Measurements from ENCODE around the gene CHRM1.

Gene CHRM1

DNA sequence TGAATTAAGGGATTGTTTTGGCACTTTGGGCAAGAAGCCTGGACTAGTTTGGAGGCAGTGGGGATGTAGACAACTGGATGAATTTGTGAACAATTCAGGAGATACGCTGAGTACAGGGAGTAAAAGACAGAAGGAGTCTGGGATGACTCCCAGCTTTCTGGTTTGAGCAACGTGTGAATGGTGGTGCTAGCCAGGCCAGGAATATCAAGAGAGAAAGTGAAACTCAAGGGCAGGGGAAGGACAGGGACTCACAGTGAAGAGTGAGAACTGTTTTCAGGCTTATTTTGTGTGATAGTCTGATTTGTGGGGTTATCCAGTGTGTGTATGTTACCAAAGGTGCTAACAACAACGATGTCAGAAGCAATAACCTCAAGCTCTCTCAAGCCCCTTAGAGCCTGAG is 15.9 kb downstream of the CHRM1 start:
- no peak for DNase-seq (ENCODE audit: low read depth)

DNA sequence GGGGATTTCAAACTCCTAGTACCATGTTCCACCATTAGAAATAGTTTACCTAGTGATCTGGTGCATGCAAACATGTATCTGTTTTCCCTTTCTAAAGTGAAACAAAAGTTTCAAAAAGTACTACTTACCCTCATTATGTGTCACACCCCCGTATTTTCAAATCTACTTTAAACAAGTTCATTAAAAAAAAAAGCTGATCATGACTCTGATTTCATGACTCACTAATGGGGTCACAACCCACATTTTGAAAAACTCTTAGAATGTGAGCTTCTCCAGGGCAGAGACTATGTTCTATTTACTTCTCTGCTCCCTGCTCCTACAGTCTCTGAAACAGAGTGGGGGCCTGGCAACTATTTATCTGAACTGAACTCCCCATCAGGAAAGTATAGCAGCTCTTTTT is 18.2 kb downstream of the CHRM1 start:
- DNase-seq (ENCODE audit: low read depth), result no peak

DNA sequence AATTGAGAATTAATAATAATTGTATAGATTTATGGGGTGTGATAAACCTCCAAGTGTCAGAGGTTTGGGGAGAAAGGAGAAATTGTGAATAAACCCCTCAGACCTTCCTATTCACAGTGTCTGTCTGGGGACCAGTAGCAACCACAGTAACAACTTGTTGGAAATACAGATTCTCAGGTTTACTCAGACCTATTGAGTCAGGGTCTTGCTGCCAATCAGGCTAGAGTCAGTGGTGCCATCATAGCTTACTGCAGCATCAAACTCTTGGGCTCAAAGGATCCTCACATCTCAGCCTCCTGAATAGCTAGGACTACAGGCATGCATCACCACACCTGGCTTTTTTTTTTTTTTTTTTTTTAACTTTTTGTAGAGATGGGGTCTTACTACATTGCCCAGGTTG is 23.1 kb downstream of the CHRM1 start:
- no peak for DNase-seq (ENCODE audit: low read depth)

DNA sequence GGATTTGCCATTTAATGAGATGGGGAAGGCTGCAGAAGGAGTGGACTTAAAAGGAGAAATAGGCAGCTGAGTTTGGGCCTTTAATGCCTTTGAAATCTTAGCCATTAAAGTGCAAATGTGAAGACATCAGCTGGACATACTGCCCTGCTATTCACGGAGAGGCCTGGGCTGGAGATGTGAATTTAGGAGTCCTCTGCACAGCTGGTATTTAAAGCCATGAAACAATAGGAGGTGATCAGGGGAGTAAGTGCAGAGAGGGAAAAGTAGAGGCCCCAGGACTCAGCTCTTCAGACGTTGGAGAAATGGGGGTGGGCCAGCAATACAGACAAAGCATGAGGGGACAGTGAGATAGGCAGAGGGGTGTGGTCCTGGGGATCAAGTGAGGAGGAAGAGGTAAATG is 23.9 kb downstream of the CHRM1 start:
- DNase-seq (ENCODE audit: low read depth), result no peak

DNA sequence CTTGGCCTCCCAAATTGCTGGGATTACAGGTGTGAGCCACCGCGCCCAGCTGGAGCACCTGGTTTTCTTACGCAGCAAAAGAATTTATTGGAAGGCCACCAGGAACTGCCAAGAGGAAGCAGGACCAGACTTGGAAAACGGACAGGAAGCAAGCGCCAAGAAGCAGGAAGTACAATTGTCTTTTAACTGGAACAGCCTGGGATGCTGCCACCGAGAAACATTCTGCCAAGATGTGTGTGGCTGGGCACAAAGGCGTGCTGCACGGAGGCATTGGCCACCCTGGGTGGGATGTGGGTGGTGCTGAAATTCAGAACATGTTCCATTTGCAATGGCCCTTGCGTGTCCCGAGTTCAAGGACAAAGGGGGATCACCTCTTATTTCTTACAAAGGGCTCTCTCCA is 25.1 kb downstream of the CHRM1 start:
- DNase-seq (ENCODE audit: low read depth), result no peak

DNA sequence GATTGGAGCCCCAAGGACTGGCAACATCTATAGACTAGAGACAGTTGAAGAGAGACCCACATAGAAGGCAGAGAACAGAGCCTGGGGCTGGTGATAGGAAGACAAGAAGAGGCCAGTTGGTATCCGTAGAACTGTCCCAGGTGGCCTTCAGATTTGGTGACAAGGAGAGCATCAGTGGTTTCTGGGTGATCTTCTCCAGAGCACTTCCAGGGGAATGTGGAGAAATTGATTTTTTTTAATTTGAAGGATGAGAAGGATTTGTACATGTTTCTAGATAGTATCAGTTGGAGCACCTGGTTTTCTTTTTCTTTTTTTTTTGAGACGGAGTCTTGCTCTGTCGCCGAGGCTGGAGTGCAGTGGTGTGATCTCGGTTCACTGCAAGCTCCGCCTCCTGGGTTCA is 25.7 kb downstream of the CHRM1 start:
- no peak for DNase-seq (ENCODE audit: low read depth)

DNA sequence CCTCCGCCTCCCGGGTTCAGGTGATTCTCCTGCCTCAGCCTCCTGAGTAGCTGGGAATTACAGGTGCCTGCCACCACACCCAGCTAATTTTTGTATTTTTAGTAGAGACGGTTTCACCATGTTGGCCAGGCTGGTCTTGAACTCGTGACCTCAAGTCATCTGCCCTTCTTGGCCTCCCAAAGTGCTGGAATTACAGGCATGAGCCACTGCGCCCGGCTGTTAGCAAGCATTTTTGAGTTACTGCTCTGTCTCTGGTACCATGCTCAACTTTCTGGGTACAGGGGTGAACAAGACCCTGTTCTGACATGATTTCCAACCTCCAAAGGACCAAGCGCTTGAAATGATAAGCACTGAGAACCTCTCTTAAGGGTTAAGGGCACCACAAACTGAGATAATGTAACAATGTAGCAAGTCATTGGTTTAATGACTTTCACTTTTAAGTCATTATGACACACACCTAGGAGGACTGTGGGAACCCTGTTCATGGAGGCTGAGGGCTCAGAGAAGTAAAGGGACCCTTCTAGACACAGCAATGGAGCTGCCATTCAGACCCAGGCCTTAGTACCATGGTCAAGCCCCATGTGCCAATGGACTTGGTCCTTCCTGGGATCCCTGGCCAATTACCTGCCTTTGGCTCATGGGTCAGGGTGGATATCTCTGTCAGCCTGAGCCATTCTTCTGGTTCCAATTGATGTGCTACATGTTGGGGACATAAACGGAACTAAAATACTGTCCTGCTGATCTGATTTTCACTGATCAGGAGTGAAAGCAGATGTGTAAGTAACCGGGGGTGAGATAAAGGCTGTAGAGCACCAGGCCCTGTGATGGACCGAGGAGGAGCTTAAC is 28.9 kb downstream of the CHRM1 start:
- no peak for DNase-seq (ENCODE audit: low read depth)

DNA sequence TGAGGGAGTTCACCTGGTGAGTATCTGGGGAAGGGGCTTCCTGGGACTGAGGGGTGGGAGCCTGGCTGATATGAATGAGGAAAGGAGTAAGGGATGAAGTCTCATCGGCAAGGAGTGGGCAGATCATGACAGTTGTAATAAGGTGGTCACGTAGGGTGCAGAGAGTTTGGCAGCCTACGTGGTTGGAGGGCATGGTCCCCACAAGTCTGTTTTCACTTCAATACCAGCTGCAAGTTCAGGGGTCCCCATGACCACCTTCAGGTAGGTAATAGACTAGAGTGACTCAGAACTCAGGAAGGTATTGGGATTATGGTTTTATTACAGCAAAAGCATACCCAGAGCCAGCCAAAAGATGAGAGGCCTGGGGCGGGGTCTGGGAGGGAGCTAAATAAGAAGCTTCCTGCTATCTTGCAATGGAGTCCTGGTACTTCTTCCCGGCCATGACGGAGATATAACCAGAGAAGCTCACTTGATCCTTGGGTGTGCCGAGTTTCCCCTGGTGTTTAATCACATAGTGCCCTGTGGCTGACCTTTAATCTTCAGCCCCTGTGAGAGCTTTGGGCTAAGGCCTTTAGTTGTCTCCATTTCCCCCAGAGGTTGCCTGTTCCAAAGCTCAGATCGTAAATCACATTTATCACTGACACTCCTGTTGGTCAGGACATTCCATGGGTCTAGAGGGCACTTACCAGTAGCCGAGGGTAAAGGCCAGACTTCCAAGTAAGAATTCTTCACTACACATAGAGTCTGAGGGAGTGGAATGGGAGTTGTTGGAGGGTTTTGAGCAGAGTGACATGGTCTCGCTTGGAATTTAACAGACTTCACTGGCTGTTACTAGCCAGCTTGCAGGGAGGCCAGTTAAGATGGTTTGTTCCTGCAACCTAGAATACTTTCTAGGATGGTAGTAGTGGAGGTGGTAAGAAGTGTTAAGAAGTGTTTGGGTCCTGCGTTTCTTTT is 31.4 kb downstream of the CHRM1 start:
- DNase-seq (ENCODE audit: low read depth), result no peak

DNA sequence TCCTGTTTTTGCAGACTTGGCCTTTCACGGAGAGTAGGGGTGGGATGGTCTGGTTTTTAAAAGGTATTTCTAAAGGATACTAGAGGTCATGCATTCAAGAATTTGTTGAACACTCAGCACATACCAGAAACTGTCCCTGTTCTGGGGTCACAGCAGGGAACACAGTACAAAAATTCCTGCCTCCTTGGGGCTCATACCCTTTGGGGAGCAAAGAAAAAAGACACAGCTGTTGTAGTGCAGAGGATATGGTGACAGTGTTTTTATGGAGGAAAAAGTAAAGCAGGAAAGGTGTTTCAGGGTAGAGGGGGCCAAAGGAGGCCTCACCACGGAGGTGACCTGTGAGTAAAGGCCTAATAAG is 32.1 kb downstream of the CHRM1 start:
- no peak for DNase-seq (ENCODE audit: low read depth)

DNA sequence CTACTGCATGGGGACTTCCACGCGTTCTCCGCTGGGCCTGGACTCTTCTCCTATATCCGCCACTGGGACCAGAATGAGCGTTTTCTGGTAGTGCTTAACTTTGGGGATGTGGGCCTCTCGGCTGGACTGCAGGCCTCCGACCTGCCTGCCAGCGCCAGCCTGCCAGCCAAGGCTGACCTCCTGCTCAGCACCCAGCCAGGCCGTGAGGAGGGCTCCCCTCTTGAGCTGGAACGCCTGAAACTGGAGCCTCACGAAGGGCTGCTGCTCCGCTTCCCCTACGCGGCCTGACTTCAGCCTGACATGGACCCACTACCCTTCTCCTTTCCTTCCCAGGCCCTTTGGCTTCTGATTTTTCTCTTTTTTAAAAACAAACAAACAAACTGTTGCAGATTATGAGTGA is 32.8 kb downstream of the CHRM1 start:
- no peak for DNase-seq (ENCODE audit: low read depth)

DNA sequence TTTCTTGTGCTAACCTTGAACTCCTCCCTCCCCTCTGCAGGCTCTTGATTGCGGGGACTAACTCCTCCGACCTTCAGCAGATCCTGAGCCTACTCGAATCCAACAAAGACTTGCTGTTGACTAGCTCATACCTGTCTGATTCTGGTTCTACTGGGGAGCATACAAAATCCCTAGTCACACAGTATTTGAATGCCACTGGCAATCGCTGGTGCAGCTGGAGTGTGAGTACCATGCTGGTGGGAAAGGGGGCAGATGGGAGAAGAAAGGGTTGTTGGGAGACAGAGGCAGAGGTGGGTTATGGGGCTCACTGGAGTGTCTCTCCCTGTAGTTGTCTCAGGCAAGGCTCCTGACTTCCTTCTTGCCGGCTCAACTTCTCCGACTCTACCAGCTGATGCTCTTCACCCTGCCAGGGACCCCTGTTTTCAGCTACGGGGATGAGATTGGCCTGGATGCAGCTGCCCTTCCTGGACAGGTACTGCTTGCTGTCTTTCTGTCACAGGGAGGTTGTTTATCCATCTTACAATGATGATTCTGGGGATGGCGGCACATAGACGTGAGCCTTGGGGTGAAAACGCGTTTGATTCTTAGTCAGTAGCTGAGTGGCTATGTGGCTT is 35.9 kb downstream of the CHRM1 start:
- DNase-seq (ENCODE audit: low read depth), result no peak

DNA sequence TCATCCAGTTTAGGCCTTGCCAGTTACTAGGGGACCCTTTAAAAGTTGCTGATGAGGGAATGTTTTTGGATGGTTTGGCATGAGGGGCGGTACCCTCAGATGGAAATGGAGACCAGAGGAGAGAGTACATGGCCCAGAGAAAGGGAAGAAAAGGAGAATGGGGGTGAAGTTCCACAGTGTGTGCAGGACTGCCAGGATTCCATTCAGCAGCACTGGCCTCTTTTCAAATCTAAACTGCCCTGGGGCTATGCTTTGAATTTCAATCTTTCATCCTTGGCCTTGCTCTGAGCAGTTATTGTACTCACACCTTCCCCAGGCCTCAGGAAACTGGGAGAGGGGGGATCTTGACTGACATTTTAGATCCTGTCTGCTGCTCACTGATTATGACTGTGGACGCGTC is 37.5 kb downstream of the CHRM1 start:
- DNase-seq (ENCODE audit: low read depth), result no peak

DNA sequence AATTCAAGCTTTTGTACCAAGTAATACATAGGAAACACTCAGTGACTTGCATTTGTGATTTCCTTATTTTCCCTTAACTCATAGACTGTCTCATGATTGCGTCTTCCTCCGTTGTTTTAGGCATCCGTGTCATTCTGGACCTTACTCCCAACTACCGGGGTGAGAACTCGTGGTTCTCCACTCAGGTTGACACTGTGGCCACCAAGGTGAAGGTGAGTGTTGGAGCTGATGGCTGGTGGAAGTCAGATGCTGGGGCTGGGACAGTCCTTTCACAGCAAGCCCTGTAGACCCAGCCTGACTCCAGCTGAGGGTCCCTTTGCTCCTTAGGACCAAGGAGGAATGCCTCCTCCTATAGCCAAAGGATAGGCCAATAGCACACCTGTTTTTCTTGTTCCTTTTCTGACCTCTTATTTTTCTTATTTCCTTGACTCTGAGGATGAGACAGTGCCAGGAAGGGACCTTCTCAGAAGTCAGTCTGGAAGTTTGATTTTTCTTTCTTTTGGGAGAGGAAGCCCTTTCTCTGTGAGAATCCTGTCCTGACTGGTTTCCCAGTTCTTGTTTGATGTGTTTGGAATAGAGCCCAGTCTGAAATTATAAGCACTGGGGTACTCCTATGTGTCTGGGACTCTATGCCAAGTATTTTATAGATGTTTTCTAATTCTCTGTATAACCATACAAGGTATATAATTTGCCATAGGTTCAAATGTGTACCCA is 38.2 kb downstream of the CHRM1 start:
- DNase-seq (ENCODE audit: low read depth), result no peak

DNA sequence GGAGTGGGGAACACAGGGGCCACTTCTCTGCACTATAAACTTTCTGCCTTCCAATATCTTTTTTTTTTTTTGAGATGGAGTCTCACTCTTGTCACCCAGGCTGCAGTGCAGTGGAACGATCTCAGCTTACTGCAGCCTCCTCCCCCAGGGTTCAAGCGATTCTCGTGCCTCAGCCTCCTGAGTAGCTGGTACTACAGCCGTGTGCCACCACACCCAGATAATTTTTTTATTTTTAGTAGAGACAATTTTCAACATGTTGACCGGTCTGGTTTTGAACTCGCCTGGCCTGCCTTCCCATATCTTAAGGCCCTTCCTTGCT is 38.8 kb downstream of the CHRM1 start:
- no peak for DNase-seq (ENCODE audit: low read depth)

DNA sequence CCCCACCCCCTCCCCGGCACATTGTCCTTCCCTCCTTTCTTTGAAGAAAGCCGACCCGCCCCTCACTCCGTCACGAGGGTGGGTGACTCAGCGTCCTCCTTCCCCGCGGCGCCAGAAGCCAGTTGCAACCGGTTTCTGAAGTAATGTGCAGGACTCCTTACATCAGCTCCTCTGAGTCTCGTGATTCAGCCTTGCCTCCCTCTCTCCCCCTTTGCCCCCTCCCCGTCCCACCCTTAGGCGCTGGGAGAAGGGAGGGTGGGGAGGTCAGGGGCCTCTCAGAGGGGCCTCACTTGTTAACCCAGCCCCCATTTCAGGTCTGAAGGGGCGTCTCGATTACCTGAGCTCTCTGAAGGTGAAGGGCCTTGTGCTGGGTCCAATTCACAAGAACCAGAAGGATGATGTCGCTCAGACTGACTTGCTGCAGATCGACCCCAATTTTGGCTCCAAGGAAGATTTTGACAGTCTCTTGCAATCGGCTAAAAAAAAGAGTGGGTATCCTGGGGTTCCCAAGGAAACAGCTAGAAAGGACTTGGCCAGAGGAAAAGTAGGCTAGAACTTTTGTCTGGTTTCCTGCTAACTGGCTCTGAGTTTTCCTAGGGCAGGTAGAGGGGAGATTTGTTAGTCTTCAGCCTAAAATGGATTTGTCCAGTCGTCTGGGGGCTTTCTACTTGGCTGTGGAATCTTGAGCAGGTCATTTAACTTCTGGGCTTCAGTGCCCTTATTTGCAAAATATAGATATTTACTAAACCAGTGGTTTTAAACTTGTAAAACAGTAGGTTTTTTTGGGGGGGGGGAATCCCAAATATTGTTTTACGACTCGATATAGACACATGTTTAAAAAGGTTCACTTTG is 39.4 kb downstream of the CHRM1 start:
- DNase-seq (ENCODE audit: low read depth), result peak; percentile 92

DNA sequence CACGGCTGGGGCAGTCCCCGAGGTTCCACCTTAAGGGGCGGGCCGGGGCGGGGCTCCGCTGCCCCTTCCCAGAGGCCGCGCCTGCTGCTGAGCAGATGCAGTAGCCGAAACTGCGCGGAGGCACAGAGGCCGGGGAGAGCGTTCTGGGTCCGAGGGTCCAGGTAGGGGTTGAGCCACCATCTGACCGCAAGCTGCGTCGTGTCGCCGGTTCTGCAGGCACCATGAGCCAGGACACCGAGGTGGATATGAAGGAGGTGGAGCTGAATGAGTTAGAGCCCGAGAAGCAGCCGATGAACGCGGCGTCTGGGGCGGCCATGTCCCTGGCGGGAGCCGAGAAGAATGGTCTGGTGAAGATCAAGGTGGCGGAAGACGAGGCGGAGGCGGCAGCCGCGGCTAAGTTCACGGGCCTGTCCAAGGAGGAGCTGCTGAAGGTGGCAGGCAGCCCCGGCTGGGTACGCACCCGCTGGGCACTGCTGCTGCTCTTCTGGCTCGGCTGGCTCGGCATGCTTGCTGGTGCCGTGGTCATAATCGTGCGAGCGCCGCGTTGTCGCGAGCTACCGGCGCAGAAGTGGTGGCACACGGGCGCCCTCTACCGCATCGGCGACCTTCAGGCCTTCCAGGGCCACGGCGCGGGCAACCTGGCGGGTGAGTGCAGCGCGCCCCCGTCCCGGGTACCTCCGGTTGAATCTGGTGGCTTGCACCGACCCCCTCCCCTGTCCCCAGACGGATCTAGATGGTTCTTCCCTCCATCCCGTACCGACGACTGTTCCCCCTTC is 40.2 kb downstream of the CHRM1 start, which contains the start of gene SLC3A2:
Gene SLC3A2 (plus strand): TSS at position 94 of the 776 bp plus-strand sequence. CDS start 128 bp downstream, at position 222.
- DNase-seq (ENCODE audit: low read depth), result peak; percentile 78

DNA sequence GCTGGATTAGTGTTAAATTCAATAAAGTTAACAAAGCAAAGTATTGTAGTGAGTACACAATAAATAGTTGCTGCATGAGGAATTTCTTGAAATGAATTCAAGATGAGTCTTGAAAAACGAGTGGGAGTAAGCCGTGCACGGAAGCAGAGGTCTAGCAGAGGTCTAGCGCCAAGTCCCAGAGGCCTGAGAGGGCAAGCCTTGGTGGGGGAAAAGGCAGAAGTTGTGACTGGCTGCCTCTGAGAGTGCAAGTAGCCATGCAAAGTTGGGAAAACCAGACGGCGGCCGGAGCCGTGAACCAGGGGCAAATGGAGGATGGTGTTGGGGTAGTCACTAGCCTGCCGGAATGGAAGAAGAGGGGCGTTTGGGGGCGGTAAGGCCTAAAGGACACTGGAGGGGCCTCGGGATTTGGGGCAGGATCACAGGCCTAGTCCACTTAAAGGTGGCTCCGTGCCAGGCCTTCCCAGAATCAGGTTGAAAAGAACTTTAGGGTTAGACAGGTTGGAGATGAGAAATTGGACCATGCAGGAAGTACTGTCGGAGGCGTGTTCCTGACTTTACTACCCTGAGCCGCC is 40.8 kb downstream of the CHRM1 start:
- peak; percentile 38 for DNase-seq (ENCODE audit: low read depth)

DNA sequence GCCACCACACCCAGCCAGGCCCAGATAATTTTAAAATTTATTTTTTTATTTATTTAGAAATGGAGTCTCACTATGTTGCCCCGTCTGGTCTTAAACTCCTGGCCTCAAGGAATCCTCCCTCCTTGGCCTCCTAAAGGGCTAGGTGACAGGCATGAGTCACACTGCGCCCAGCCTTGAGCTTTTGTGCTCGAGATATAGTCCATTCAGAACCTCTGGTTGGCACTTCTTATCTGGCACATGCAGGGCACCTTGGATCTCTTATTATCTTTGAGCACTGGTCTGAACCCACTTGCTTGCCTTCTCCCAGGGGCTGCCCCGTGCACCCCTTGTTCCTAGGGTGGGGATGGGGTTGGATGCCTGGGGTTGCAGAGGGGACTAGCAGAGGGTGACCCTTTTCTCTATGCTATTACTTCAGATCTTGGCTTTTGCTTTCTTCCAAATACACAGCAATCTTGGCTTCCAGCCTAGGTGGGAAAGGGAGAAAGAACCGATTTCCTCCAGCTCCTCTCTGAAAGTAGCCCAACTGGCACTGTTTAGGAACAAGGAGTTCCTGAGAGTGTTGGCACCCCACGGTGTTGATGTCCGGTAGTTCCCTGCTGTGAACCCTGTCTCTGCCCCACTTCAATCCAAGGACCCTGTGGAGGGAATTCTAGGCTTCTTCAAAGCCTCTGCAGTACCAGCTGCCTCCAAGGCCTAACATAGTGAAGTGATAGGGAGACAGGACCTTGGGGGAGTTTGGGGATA is 41.8 kb downstream of the CHRM1 start:
- no peak for DNase-seq (ENCODE audit: low read depth)

DNA sequence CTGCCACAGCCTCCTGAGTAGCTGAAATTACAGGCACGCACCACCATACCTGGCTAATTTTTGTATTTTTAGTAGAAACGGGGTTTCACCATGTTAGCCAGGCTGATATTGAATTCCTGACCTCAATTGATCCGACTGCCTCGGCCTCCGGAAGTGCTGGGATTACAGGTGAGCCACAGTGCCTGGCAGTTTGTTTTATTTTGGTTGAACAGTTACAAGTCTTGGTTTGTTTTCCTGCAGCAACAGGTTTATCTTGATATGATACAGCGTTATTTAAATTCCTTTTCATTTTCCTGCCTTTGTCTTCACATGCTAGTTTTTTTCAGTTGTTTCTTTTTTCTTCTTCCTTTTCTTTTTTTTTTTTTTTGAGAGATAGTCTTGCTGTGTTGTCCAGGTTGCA is 44.5 kb downstream of the CHRM1 start:
- no peak for DNase-seq (ENCODE audit: low read depth)

Measured in activated T-cell treated with anti-CD3 and anti-CD28 coated beads for 24 hours (primary cell).